GM19452 (cell line): ENCODE results near the gene IGFBP3.
"Not testable (repeated sequence)": the region's sequence is repeated elsewhere in the genome, so short reads cannot be mapped to it uniquely, and the experiment has no call there.

Source experiments
- ATAC-seq: cut with Tn5 transposase; IDR thresholded peaks from one replicate; pipeline ENCODE4 v1.9.1; 2021; ENCODE audit not compliant: unreplicated experiment

Gene IGFBP3

GRCh38 chr7:45920502-45921380 is at the start of gene IGFBP3:
Gene IGFBP3, minus strand, starts transcription at chr7:45921272. Its CDS starts 132 bp downstream, at chr7:45921140.
- ATAC-seq = no peak

GRCh38 chr7:45970454-45970853 is 49.4 kb upstream of the IGFBP3 start:
- no peak for ATAC-seq

- ATAC-seq = no peak
Observed at GRCh38 chr7:45969940-45970339, 48.9 kb upstream of the IGFBP3 start.

- ATAC-seq = no peak
Observed at GRCh38 chr7:45968856-45969541, 47.9 kb upstream of the IGFBP3 start.

GRCh38 chr7:45968312-45968711 is 47.2 kb upstream of the IGFBP3 start:
- ATAC-seq = no peak

GRCh38 chr7:45967591-45968157 is 46.6 kb upstream of the IGFBP3 start:
- ATAC-seq = no peak

GRCh38 chr7:45962861-45963260 is 41.8 kb upstream of the IGFBP3 start:
- ATAC-seq = no peak

- no peak for ATAC-seq
Observed at GRCh38 chr7:45957721-45958120, 36.6 kb upstream of the IGFBP3 start.

- ATAC-seq = no peak
Observed at GRCh38 chr7:45955286-45955685, 34.2 kb upstream of the IGFBP3 start.

GRCh38 chr7:45953055-45953454 is 32.0 kb upstream of the IGFBP3 start:
- ATAC-seq = not testable (repeated sequence)

- no peak for ATAC-seq
Observed at GRCh38 chr7:45944058-45944457, 23.0 kb upstream of the IGFBP3 start.

GRCh38 chr7:45940939-45941338 is 19.9 kb upstream of the IGFBP3 start:
- no peak for ATAC-seq

- not testable (repeated sequence) for ATAC-seq
Observed at GRCh38 chr7:45940237-45940781, 19.2 kb upstream of the IGFBP3 start.

- ATAC-seq = no peak
Observed at GRCh38 chr7:45939574-45939973, 18.5 kb upstream of the IGFBP3 start.

GRCh38 chr7:45938626-45939302 is 17.7 kb upstream of the IGFBP3 start:
- ATAC-seq = no peak

GRCh38 chr7:45937862-45938261 is 16.8 kb upstream of the IGFBP3 start:
- no peak for ATAC-seq

- no peak for ATAC-seq
Observed at GRCh38 chr7:45937301-45937700, 16.2 kb upstream of the IGFBP3 start.

GRCh38 chr7:45930967-45931366 is 9.9 kb upstream of the IGFBP3 start:
- ATAC-seq = no peak

- no peak for ATAC-seq
Observed at GRCh38 chr7:45927721-45928120, 6.6 kb upstream of the IGFBP3 start.

GRCh38 chr7:45924283-45924682 is 3.2 kb upstream of the IGFBP3 start:
- ATAC-seq = no peak

- no peak for ATAC-seq
Observed at GRCh38 chr7:45923818-45924217, 2.7 kb upstream of the IGFBP3 start.
